GM12875 (cell line): ENCODE results near the gene SRPK2.
"Not testable (repeated sequence)": the region's sequence is repeated elsewhere in the genome, so short reads cannot be mapped to it uniquely, and the experiment has no call there.

Source experiments
- H3K4me3 ChIP-seq: one replicate; pipeline ENCODE4 v1.5.1; 2011; ENCODE audit warnings: low read depth, low read length, control low read depth
- CTCF ChIP-seq: IDR thresholded peaks from 2 replicates; pipeline ENCODE4 v1.5.1; 2011; ENCODE audit warnings: low read depth, mild to moderate bottlenecking, control low read depth, inconsistent platforms, low read length, moderate library complexity, borderline replicate concordance; ENCODE audit not compliant: insufficient read depth

The SRPK2 gene

GRCh38 chr7:105304040-105304895 lies 84.5 kb downstream of the SRPK2 start:
- no peak overlapping the region for H3K4me3 ChIP-seq

GRCh38 chr7:105300587-105300986 lies 88.1 kb downstream of the SRPK2 start:
- not testable (repeated sequence) for H3K4me3 ChIP-seq

More at GRCh38 chr7:105304040-105304895, 84.5 kb downstream of the SRPK2 start:
- TF ChIP-seq CTCF = no peak

- H3K4me3 ChIP-seq = no peak overlapping the region
- TF ChIP-seq CTCF = no peak
Measured at GRCh38 chr7:105298439-105298894, 90.3 kb downstream of the SRPK2 start.

- TF ChIP-seq CTCF = no peak
- no peak overlapping the region for H3K4me3 ChIP-seq
Measured at GRCh38 chr7:105297985-105298384, 90.7 kb downstream of the SRPK2 start.

- TF ChIP-seq CTCF = no peak
- no peak overlapping the region for H3K4me3 ChIP-seq
Measured at GRCh38 chr7:105297309-105297708, 91.4 kb downstream of the SRPK2 start.

- no peak for TF ChIP-seq CTCF
Measured at GRCh38 chr7:105296491-105296890, 92.2 kb downstream of the SRPK2 start.

GRCh38 chr7:105295596-105296352 lies 92.9 kb downstream of the SRPK2 start:
- no peak overlapping the region for H3K4me3 ChIP-seq
- TF ChIP-seq CTCF = no peak

More at GRCh38 chr7:105296491-105296890, 92.2 kb downstream of the SRPK2 start:
- H3K4me3 ChIP-seq = no peak overlapping the region

- not testable (repeated sequence) for H3K4me3 ChIP-seq
Measured at GRCh38 chr7:105294482-105294881, 94.2 kb downstream of the SRPK2 start.
